ELR (cell line): ENCODE data around the gene CMC1.

Experiments used
- DNase-seq: peaks from one replicate; pipeline ENCODE4 v3.0.0-alpha.2; 2015; ENCODE audit warnings: low read depth

The CMC1 gene

DNA sequence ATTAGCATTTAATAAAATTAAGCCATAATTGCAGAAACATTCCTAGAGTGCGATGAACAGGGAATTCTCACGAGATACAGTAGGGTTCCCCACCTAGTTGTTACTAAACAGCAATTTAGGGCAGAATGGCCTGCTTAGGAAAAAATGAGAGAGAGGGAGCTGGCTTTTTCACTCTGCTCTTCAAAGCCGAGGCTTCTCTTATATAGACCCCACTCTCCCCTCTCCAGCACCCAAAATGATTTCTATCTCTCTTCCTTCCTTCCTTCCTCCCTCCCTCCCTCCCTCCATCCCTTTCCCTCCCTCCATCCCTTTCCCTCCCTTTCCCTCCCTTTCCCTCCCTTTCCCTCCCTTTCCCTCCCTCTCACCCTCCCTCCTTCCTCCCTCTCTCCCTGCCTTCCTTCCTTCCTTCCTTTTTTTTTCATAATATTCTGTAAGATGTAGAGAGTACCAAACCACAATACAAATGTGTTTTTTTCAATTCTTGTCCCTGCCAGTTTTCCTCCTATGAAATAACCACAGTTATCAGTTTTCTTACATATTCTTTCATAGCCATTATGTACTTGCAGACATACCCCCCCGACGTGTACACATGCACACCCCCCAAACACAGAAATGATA, 59.0 kb downstream of the CMC1 start:
- DNase-seq: no peak

DNA sequence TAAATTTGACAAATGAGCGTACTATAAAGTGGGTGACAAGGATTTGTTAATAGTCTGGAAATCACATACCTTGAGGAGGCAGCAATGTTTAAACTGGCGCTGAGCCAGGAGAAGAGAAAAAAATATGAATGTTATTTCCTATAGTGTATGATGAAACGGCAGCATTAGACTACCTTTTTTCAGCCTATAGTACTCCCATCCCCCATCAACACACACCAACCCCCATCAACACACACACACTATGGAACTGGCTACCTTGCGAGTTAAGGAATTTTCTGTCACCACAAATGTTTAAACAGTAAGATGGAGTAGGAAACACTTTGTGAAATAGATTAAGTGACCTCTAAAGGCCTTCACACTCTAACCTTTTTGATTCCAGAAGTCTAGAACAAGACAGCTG, 60.3 kb downstream of the CMC1 start:
- no peak for DNase-seq

DNA sequence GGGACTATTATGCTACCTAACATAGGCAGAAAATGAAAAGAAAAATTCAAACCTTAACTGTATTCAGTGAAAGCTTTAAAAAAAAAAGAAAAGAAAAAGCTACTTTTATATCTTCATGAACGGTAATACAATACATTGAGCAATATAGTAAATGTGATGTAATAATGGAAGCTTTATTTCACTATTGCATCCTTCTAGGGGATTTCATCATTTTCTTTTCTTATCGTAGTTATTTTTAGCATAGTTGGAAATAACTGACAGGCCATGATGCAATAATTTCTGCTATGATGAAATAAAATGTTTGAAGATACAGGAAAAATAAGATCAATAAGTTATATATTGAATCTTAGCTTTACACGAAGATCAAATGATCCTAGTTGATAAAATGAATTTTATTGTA, 66.8 kb downstream of the CMC1 start:
- no peak for DNase-seq

DNA sequence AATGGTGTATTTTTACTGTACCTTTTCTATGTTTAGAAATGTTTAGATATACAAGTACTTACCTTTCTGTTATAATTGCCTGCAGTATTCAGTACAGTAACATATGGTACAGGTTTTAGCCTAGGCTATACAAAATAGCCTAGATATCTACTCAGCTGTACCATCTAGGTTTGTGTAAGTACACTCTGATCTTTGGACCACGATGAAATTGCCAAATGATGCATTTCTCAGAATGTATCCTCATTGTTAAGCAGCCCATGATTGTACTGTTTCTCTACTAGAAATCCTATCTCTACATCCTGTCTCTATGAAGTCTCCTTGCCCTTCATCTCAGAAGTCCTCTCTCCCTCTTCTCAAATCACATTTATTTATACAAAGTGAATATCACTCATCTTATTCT, 74.3 kb downstream of the CMC1 start:
- no peak for DNase-seq

DNA sequence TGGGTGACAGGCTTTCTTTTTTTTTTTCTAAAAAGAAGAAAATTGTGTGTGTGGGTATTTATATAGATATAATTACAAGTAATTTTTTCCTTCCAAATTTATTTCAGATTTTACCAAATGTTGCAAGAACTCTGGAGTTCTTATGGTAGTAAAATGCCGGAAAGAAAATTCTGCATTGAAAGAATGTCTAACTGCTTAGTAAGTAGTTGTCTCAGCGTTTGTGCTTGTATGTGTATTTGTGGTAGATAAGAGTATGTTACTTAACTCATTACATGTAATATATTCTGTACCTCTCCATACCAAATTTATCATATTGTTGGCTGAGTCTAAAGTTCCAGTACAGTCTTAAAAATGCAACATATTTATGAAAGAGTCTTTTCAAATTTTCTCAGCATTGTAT, 74.8 kb downstream of the CMC1 start:
- DNase-seq: no peak

DNA sequence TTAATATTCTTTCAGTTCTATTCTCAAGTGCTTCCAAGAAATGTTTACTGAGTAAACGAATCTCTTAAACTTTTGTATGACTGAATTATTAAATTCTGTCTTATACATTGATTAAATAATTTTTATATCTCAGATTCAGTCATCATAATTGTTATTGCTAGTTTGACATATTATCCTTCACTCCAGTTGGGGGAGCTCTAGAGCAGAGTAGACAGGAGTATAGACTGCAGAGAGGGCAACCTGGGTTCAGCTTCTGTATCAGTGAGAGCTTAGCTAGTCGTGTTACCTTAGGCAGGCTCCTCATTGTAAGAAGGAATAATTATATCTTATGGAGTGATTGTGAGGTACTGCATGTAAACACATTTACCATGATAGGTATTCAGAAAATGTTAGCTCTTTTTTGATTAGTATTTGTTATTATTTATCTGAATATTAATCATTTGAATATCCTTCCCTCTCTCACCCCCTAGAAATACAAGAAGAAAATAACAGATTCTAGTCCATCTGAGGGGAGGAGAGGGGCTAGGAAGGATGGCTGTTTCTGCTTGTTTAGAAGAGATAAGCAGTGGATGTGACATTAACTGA, 76.1 kb downstream of the CMC1 start:
- DNase-seq: peak; percentile 54

DNA sequence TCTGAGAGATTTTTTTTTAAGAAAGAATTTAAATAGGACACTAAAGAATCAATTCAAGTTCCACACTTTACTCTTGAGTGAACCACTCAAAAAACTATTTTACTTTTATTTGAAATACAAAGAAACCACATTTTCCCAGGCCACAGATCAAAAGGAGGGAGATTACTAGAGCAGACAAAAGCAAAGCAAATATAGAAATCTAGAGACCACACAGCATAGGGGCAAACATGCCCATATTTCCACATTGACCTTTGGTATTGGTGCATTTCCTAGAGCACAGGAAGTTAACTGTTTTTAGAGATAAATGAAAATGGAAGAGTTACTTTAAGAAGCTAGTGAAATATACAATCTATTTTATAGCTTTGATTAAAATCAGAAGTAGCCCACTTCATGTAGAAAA, 79.6 kb downstream of the CMC1 start:
- no peak for DNase-seq

DNA sequence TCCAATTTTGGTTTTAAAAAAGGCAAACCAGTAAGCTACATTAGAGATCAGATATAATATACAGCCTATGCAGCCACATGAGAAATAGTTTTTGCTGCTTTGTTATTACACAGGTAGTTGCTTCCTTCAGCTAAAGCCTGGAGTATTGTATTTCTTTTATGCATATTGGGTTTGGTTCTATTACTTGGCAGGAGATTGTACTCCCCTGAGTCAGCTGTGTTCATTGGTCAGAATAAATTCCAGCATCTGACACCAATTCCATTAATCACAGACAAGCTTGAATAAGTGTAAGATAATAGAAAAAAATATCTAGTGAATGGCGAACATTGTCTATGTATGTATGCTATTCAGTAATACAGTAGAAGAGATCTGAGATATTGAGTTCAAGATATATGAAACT, 81.0 kb downstream of the CMC1 start:
- peak; percentile 57 for DNase-seq

DNA sequence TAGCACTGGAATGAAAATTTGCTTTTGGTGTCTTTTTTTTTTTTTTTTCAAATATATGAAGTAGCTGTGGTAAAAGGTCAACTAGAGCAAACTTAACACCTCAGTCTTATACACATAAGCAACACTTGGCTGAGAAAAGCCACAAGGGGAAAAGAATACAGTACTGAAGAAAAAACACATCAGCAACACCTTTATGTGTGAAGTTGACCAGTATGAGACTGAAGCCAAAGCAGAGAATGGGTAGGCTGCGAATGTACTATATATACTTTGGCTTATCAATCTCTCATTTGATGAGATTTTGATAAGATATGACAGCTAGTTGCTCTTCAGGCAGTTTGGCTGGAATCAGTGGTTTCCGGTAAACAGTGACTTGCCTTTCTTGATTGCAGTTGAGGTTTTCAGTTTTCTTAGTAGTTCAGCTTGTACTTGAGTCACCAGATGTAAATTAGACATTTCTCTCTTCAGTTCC, 85.1 kb downstream of the CMC1 start:
- DNase-seq: no peak

DNA sequence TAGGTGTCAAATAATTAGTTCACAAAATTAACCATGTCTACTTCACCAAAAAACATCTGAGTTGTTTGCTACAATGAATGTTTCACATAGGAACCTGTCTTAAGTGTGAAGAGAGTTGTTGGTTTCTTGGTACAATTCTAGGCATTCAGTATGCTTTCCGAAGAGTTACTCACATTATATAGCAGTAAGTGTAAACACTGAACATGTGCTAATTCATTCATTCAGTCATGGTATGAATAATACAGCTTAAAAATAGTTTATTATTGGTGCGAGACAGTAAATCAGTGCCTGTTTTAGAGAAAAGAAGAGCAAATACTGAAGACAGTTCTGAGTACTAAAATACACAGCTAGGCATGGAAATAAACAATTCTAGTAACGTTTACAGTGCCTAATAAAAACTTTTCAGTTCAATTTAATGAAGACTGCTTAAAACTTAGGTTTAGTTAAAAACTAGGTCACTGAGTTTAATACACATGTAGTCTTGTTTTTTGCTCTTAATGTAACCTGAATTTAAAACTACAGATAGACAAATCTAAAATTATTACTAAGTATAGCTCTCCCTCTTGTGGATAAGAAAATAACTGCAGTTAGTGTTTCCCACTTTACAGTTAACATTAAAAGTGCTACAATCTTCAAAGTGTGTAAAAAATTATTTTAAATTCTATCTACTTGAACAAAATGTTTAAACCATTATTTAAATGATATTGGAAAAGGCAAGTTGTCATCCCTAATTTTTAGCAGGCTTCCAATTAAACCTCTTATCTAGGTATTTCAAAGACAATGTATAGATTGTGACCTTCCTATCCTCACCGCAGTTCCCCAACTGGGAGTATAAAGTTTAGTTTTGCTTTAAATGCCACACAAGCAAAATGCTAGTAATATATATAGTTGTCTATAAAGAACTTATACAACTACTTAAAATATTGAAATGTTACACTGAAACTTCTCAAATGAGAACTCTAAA, 87.1 kb downstream of the CMC1 start:
- DNase-seq: peak; percentile 53

DNA sequence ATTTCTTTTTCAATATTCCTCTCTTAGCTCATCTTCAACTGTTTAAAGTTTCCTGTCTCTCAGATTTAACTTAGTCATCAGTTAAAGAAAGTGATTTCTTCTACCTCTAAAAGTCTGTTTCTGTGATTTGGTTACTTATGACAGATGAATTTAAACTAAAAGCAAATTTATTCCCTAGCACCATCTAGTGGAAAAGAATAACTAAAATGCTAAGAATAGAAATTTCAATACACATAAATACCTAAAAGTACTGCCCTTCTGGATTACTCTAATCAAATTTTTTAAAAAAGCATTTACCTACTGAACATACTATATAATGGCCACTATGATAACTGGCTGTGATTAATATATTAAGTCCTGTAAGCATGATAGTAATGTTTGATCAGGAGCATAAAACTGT, 93.1 kb downstream of the CMC1 start:
- DNase-seq: peak; percentile 4

DNA sequence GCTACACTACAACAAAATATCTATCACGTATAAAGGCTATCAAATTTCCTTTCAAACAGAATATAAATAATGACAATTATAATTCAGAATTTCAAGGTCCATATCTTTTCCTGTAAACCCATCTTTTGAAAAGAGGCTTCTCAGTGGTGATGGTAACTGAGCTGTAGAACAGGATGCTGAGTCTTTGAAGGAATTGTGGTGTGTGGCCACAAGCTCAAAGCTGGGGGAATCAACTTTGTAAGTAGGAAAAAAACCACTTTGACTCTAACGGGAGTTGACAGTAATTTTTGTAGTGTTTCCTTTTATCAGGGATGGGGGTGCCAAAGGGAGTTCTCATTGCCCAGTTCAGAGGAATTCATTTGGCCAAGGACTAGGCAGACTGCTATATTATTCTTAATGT, 93.8 kb downstream of the CMC1 start:
- DNase-seq: no peak

DNA sequence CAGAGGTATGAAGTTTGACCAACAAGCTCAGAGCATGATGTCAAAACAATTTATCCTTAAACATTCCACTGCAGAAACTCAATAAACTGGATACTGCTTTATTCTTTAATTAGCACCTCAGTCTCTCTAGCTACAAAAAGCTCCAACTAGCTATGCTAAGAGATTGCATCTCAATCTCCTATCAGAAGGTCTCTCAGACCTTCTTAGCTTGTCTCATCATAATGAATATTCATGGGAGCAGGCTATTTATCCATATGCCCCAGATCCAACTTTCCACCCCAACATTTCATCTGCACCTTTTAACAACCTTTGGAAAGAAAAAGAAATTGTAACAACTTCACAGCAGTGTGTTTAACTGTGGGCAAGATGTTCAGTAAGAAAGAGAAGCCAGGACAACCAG, 95.8 kb downstream of the CMC1 start:
- DNase-seq: no peak

DNA sequence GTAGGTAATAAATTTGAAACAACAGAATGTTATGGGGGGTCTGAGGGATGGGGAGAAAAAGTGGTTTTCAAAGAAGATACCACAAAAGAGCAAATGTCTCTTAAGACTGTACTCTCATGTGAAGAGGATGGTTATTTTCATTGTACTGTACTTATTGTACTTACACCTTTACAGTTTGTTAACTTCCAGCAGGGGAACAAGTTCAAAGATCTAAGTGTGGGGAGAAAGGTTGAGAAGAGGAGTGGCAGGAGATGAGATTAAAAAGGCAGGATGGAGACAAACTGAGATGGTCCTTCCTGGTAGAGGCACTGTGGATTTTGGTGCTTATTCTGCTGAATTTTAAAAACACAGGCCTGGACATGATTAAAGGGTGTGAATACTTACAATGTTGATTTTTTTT, 101.7 kb downstream of the CMC1 start:
- DNase-seq: no peak

DNA sequence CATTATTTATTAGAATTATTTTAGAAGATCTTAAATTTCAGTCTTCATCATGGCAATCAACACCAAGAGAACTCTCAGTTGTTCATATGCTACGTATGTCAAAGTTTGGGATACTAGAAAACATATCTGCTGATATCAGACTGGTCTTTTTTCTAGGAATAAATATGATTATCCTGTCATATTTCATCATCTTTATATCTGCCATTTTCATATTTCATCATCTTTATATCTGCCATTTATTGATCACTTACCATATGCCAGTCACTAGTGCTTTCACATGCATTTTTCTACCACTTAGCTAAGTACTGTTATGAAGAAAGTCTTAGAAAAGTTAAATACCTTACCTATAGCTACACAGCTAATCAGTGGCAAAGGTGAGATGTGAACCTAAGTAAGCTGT, 104.3 kb downstream of the CMC1 start:
- no peak for DNase-seq

DNA sequence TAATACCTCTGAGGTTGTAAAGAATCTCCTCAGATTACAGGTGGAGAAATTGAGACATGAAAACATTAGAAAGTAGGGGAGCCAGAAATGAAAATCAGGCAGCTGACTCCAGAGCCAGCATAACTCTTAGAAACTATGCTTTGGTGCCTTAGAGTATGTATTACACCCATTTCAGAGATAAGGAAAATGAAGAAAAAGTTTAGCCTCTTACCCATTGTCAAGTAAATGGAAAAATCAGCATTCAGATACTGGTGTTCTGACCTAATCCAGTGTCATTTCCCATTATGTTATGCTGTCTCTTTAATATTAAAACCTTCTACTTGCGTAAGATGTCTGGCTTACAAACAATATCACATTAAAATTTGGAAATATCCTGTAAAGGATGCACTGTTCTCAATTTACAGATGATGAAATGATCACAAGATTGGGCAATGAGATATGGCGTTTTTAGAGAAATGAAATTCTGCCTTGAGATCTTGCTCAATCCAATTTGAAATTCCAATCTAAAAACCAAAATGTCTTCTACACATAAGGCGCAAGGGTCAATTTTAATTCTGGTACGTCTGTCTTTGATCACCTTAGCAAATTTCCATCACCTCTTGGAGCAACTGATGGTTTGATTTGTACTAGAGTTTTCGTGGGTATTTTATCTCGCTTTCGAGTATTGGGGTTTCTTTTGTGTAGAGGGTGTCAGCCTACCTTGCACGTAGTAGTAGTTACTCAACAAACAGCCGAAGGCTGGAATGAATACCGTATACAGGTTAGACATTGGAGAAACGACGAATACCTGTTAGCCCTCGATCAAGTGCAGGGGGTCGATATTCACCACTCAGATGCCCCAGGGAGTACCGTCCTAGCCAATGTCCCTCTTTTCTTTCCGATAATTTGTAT, 106.2 kb downstream of the CMC1 start:
- DNase-seq: peak; percentile 30

DNA sequence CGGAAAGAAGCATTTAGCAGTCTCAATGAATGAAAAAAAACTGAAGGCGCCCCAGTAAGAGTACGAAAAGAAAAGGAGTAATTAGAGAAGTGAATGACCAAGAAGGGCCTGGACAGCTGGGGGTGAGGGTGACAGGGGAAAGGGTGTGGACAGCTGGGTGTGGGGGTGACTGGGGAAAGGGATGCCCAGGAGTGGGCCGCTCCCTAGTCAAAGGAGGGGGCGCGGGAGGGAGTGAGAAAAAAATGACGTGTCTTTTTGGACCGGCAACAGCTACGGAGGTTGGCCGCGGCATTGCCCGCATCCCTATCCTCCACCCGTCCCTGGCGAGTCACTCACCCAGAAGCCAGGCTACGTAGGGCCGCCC, 106.8 kb downstream of the CMC1 start:
- DNase-seq: no peak

DNA sequence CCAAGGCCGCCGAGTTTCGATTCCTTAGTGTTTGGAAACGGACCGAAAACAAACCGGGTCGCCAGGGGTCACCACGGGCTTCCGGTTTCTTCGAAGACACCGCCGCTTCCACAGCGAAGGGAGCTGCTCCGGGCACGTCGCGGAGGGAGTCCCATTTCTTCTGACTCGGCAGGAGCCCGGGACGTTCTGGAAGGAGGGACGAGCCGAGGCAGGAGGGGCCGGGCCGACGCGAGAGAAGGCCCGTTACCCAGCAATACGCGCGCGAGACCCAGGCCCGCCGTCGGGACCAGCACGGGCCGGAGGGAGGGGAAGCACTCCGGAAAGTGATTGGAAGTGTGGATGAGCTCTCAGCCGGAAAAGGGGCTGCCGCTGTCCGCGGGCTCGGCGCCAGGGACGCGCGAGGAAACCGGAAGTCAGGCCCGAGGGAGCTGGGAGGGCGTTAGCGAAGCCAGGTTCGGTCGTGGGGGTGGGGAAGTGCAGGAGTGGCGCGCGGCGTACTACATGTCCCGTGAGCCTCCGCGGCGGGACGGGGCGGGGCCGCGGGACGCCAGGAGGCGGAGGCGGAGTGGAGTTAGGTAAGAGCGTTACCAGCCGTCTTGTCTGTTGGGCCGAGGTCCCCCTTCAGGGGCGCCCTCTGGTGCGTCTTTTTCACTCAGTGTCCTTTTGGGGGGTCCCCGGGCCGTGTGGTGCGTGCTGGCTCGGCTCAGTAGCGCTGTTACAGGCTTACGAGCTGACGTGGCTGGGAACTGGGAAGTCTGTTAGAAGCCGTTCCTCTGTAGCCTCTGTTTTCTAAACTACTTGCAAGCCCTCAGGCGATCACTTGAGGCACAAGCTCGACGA, 107.4 kb downstream of the CMC1 start, which contains the start of the genes AZI2 and ZCWPW2:
AZI2 (minus strand) TSS at position 196 of the 840 bp plus-strand sequence. CDS start 8,207 bp downstream, outside the sequence.
ZCWPW2 (plus strand) TSS at position 93 of the 840 bp plus-strand sequence. CDS start 64,348 bp downstream, outside the sequence.
- DNase-seq: peak; percentile 96

DNA sequence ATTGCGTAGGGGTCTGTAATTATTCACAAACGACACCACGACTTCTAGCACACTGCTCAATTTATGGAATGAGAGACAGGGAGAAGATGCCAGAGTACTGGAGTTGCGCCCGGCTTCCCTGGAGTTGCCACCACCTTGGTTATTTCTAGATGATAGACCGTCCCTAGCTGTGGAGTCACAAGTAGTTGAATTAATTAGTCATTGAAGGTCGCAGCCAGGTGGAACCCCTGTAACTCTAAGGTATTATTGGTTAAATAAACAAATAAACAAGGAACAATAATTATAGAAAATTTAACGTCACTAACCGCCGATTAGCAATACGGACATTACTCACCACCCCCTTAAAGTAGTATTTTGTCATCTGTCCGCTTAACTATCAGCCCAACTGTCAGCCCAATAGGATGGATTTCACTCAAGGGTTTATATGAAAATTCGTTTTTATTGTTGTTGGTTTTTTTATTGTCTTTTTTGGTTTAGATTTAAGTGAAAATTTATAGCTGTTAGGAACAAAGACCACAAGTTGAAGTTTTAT, 108.1 kb downstream of the CMC1 start:
- peak; percentile 51 for DNase-seq
